Measurements from ENCODE around the gene HIP1.
"Not testable (repeated sequence)": the region's sequence is repeated elsewhere in the genome, so short reads cannot be mapped to it uniquely, and the experiment has no call there.

Gene HIP1

GRCh38 chr7:75608451-75609122, 130.2 kb downstream of the HIP1 start:
- DNase-seq, result no peak

GRCh38 chr7:75604408-75604807, 134.3 kb downstream of the HIP1 start:
- no peak for DNase-seq

DNA sequence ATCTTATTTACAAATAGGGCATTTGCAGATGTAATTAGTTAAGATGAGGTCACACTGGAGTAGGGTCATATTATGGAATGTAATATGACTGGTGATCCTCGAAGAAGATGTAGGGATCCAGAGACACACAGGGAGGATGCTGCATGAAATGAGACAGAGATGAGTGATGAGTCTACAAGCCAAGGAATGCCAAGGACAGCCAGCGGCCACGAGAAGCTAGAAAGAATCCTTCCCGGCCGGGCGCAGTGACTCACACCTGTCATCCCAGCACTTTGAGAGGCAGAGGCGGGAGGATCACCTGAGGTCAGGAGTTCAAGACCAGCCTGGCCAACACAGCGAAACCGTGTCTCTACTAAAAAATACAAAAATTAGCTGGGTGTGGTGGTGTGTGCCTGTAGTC, 135.9 kb downstream of the HIP1 start:
- DNase-seq, result not testable (repeated sequence)

DNA sequence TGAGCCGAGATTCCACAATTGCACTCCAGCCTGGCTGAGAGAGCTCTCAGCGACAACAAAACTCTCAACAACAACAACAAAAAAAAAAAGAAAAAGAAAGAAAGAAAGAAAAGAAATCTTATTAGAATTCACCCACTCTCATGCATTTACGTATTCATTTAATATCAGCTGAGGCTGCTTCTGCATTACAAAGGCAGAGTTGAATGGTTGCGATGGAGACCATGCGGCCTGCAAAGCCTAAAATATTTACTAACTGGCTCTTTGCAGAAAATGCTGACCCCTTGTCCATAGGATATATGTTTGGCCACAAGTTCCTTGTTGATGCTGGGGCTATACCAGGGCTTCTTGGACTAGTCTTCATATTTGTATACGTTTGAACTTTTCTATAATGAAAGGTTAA, 137.2 kb downstream of the HIP1 start:
- DNase-seq, result no peak

DNA sequence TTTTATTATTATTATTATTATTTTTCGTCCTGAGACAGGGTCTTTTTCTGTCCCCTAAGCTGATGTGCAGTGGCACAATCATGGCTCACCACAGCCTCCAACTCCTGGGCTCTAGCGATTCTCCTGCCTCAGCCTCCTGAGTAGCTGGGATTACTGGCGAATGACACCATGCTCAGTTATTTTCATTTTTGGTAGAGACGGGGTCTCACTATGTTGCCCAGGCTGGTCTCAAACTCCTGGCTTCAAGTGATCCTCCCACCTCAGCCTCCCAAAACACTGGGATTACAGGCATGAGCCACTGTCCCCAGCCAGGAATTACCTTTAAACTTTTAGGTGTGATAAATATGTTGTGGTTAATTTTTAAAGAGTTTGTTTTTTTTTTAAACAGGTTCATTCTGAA, 138.0 kb downstream of the HIP1 start:
- not testable (repeated sequence) for DNase-seq

- no peak for DNase-seq
Observed at GRCh38 chr7:75599244-75599781, 139.4 kb downstream of the HIP1 start.

DNA sequence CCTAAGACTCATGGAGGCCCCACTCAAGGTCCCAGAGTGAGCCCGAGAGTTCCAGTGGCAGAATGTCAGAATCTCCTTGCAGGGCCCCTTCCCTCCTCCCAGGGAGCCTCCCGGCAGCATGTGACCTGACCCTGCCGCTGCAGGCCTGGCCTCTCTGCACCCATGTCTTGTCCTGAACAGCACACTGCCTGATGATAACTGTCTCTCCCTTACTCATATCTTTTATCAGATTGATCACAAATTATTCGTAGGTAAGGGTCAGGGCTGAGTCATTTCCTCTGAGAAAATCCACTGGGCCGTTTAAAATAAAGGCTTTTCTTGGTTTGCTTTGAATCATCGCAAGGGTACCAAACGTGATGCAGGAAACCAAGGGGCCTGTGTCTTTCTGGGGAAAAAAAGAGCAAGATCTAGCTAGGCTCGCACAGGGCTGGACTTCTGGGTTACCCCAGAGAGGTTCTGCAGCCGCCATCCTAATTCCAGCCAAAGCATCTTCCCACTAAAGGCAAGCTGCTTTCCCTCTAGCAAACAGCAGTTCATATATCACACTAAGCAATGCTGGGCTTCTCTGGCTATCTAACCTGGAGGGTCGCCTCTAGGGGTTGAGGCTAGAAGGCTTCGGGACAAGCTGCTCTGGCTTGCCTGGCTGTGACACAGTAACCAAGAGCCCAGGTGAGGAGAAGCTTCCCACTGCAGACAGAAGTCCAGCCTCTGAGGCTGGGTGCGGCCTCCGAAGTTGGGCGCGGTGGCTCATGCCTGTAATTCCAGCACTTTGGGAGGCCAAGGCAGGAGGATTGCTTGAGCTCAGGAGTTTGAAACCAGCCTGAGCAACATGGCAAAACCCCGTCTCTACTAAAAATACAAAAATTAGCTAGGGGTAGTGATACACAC, 141.8 kb downstream of the HIP1 start:
- DNase-seq, result no peak

- DNase-seq, result no peak
Observed at GRCh38 chr7:75595766-75596165, 143.0 kb downstream of the HIP1 start.

GRCh38 chr7:75593500-75594184, 145.1 kb downstream of the HIP1 start:
- DNase-seq, result not testable (repeated sequence)

DNA sequence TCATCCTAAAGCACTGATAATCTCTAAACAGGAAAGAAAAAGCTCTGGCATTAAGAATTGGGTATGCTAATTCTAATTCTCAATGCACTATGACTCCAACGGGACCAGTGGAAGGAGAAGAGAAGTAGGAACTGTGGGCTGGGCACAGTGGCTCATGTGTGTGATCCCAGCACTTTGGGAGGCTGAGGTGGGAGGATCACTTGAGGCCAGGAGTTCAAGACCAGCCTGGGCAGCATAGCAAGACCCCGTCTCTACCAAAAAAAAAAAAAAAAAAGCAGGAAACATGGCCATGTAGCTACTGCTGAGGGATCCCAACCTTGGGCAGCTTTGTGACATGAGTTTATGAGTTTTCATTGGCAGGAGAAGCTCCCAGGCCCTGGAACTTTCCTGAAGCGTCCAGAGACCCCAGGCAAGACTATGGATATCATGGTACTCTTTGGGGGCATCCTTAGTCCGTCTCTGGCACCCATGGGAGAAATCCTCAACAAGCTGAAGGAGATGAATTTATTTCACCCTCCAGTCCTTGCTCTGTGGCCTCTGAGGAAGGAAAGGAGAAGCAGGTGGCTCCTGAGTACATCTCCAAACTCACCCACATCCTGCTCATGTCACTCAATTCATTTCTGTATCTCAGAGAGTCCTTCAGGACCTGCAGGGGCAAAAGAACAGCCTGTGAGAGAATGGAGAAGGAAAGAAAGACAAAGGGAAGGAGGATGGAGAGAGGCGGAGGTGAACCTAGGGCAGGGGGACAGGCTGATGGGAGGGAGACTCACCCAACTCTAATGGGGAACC, 147.1 kb downstream of the HIP1 start:
- DNase-seq, result no peak

GRCh38 chr7:75590373-75591005, 148.3 kb downstream of the HIP1 start:
- DNase-seq, result no peak

GRCh38 chr7:75584354-75584753, 154.4 kb downstream of the HIP1 start:
- DNase-seq, result no peak

GRCh38 chr7:75583255-75583654, 155.5 kb downstream of the HIP1 start:
- DNase-seq, result no peak

DNA sequence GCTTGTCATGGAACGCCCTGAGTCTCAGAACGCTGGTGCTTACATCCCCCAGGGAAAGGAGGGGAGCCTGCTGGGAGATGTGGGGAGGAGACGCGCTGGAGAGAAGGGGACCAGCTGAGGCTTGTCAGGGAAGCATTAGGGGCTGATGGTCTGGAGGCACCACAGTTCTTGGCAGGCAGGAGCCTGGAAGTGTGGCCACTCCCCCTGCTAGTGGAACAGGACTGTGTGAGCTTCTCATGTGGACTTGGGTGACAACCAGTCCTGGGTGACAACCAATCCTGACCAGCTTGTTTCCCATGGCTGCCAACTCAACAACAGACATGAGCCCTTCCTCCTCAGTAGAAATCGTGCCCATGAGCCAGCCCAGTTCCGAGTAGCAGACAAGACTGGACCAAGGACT, 158.8 kb downstream of the HIP1 start:
- no peak for DNase-seq

GRCh38 chr7:75578081-75578480, 160.7 kb downstream of the HIP1 start:
- no peak for DNase-seq

DNA sequence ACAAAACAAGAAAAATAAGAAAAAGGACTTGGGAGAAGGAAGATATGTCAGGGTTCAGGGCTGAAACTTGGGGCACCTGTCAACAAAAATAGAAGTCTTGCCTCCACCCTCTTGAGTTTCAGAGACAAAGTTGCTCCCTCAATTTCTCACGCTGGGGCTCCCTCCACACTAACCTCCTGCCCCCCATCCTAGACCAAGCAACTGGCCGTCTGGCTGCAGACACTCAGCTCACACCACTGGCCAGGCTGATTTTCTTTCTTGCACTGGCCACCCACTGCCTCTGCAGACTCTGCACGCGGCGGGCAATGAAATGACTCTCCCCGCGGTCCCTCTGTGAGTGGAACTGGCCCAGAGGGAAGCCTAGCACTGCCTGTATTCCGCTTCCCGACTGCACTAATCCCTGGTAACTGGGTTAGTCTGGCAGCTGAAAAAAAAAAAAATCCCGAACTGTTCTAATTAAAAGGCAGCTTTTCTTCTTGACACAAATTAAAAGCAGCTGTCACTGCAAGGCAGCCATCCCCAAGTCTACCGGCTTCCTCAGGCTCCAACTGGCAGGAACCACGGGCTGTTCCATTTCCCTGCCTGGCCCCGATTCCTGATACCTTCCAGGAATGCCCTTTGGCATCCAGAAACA, 163.1 kb downstream of the HIP1 start:
- no peak for DNase-seq

GRCh38 chr7:75573477-75574019, 165.2 kb downstream of the HIP1 start:
- no peak for DNase-seq

DNA sequence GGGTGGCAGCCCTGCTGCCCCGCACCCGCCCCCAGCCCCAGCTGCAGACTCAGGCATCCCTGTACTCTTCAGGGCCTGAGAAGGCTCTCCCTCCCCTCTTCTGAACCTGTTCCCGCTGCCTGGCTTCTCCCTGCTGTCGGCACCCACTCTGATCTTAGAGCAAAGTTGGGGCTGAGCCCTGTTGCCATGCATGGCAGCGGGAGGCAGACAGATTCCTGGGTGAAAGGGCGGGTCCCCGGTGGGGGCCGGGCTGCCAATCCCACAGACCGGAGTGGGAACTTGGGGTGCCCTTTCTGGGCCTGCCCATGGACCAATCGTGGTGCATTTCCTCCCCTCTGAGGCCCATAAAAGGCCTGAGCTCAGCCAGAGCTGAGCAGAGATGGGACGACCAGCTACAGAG, 165.9 kb downstream of the HIP1 start:
- DNase-seq, result no peak

- no peak for DNase-seq
Observed at GRCh38 chr7:75572396-75572795, 166.3 kb downstream of the HIP1 start.

GRCh38 chr7:75571209-75571608, 167.5 kb downstream of the HIP1 start:
- DNase-seq, result no peak

DNA sequence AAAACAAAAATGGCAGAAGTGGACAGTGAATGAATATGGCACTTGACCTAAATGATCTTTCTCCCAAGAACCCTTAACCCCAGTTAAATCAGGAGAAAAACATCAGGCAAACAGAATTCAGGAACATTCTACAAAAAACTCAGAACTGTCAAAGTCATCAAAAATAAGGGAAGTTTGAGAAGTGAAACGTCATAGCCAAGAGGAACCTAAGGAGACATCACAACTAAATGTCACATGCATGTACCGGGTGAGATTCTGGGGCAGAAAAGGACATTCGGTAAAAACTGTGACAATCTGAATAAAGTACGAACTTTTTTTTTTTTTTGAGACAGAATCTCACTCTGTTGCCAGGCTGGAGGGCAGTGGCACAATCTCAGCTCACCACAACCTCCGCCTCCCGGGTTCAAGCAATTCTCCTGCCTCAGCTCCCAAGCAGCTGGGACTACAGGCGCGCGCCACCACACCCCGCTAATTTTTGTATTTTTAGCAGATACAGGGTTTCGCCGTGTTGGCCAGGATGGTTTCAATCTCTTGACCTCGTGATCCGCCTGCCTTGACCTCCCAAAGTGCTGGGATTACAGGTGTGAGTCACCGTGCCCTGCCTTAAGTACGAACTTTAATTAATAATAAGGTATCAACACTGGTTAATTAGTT, 169.0 kb downstream of the HIP1 start:
- DNase-seq, result not testable (repeated sequence)

All from GF-D8 (cell line).